Upper lobe of right lung (tissue), 1 donor: ENCODE results near the gene JAG2. TPM values are rescaled to one million over a fixed set of nuclear protein-coding genes. Genes with fewer than 3 reads are reported as not detected.

Experiments used
- ATAC-seq: fragments of 200-7000 bp; cut with Tn5 transposase; one replicate; pipeline ENCODE4 v1.9.1; 2020; ENCODE audit warnings: mild to moderate bottlenecking, moderate library complexity
- DNase-seq: peaks from one replicate; pipeline ENCODE4 v3.0.0-alpha.2; 2020
- H3K27ac ChIP-seq: fragments of 200-600 bp; one replicate; pipeline ENCODE4 v1.8.0; 2022
- H3K27me3 ChIP-seq: fragments of 200-600 bp; one replicate; pipeline ENCODE4 v1.8.0; 2022; ENCODE audit warnings: mild to moderate bottlenecking
- H3K36me3 ChIP-seq: fragments of 200-600 bp; one replicate; pipeline ENCODE4 v1.8.0; 2022
- H3K4me1 ChIP-seq: fragments of 200-600 bp; one replicate; pipeline ENCODE4 v1.8.0; 2022
- H3K4me3 ChIP-seq: fragments of 200-600 bp; one replicate; pipeline ENCODE4 v1.8.0; 2022; ENCODE audit warnings: mild to moderate bottlenecking
- H3K9me3 ChIP-seq: fragments of 200-600 bp; one replicate; pipeline ENCODE4 v1.8.0; 2022
- intact Hi-C: fragments of 100-400 bp; cut with DNase I; formaldehyde crosslinking; loops from one replicate; pipeline ENCODE4 v1.11.0; 2022
- total RNA-seq: library from RNA; stranded (reverse); fragmentation: NEBNext Ultra II Directional; extraction: Animal tissue kit (Norgen Biotek cat#: 25700); gene quantifications from one replicate; pipeline ENCODE4 v1.2.1, GENCODE V29; 2021
- TF ChIP-seq, protein P1 (sequence below): fragments of 200-600 bp; IDR thresholded peaks from one replicate; pipeline ENCODE4 v1.8.0; 2022; ENCODE audit warnings: antibody characterized with exemption
- donor health status: DM: no; HTN: yes; CAD: no; lungs with severe emphysema.

Gene JAG2
- total RNA-seq, 1 donor from 2014 or later = 31.2 TPM

GRCh38 chr14:105176513-105176912 is 7.9 kb upstream of the JAG2 start:
- Histone ChIP-seq H3K27ac (no peak overlapping the region), H3K27me3 (no peaks in the 10 kb centered on the region), H3K4me1 (peaks cover 18% of the 10 kb centered on the region), H3K36me3 (no peaks in the 10 kb centered on the region), H3K4me3 (no peak overlapping the region), H3K9me3 (no peaks in the 10 kb centered on the region)
- intact Hi-C loops = no loop called here
- TF ChIP-seq, protein P1, sequence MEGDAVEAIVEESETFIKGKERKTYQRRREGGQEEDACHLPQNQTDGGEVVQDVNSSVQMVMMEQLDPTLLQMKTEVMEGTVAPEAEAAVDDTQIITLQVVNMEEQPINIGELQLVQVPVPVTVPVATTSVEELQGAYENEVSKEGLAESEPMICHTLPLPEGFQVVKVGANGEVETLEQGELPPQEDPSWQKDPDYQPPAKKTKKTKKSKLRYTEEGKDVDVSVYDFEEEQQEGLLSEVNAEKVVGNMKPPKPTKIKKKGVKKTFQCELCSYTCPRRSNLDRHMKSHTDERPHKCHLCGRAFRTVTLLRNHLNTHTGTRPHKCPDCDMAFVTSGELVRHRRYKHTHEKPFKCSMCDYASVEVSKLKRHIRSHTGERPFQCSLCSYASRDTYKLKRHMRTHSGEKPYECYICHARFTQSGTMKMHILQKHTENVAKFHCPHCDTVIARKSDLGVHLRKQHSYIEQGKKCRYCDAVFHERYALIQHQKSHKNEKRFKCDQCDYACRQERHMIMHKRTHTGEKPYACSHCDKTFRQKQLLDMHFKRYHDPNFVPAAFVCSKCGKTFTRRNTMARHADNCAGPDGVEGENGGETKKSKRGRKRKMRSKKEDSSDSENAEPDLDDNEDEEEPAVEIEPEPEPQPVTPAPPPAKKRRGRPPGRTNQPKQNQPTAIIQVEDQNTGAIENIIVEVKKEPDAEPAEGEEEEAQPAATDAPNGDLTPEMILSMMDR = no peak
- ATAC-seq (no peak), DNase-seq (no peak)

- ATAC-seq (no peak), DNase-seq (no peak)
- H3K27ac ChIP-seq = no peak overlapping the region
- TF ChIP-seq, protein P1 = no peak
- peaks cover 31% of the 10 kb centered on the region for H3K4me1 ChIP-seq
- peaks cover 8% of the 10 kb centered on the region for H3K27me3 ChIP-seq
- H3K36me3 ChIP-seq = no peaks in the 10 kb centered on the region
- no peaks in the 10 kb centered on the region for H3K9me3 ChIP-seq
- no peak overlapping the region for H3K4me3 ChIP-seq
- intact Hi-C loops = no loop called here
Observed at GRCh38 chr14:105173901-105174894, 5.6 kb upstream of the JAG2 start.

- Histone ChIP-seq H3K27me3 (peaks cover 11% of the 10 kb centered on the region), H3K4me1 (peaks cover 31% of the 10 kb centered on the region), H3K9me3 (no peaks in the 10 kb centered on the region), H3K36me3 (no peaks in the 10 kb centered on the region), H3K4me3 (no peak overlapping the region), H3K27ac (no peak overlapping the region)
- TF ChIP-seq, protein P1 = no peak
- intact Hi-C loops = no loop called here
- no peak for DNase-seq
- no peak for ATAC-seq
Observed at GRCh38 chr14:105173145-105173544, 4.6 kb upstream of the JAG2 start.

DNA sequence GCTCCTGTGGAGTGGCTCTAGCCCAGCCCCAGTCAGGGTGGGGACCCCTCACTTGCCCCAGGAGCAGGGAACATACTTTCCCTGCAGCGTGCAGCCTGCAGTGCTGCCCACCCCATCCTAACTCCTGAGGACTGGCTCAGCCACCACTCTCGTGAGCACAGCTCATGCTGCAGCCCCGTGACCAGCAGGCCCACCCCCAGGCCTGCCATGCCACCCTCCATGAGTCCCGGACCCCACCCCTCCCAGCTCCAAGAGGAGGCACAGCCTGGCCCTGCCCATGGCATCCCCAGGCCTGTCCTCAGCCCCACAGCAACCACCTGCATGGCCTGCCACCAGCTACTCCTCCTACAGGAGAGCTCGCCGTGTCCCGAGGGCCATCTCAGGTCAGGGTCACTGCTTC is 3.9 kb upstream of the JAG2 start:
- Histone ChIP-seq H3K36me3 (no peaks in the 10 kb centered on the region), H3K27ac (no peak overlapping the region), H3K4me1 (peaks cover 31% of the 10 kb centered on the region), H3K27me3 (peaks cover 11% of the 10 kb centered on the region), H3K4me3 (no peak overlapping the region), H3K9me3 (no peaks in the 10 kb centered on the region)
- intact Hi-C loops = no loop called here
- ATAC-seq = no peak
- TF ChIP-seq, protein P1 = no peak
- no peak for DNase-seq

DNA sequence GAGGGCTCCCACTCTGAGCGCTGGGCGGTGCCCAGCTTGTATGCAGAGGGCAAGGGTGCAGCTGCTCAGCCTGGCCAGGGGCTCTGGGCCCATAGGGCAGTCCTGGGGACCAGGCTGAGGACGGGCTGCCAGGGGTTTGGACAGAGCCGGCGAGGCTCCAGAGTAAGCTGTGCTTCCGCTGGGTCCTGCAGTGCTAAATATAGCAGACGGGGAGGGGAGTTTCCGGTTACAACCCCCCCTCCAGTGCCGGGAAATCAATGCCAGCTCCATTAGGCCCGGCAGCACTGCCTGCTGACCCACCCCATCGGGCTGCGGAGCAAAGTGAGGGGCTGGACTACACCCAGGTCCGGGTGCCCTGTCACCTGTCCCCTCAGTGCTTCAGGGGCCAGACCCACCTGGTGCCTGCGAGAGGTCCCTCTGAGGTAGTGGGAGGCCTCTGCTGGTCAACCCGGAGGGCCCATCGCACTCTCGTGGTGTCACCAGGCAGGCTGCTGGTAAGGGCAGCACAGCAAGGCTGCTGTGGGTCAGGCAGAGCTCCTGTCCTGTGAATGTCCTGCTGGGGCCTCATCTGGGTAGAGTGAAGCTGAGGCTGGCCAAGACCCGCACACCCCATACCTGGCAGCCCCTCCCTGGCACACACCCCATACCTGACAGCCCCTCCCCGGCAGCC is 2.6 kb upstream of the JAG2 start:
- intact Hi-C loops = no loop called here

More for the DNA sequence above, 2.6 kb upstream of the JAG2 start:
- TF ChIP-seq, protein P1 = no peak
- H3K27me3 ChIP-seq = peaks cover 22% of the 10 kb centered on the region
- H3K4me3 ChIP-seq = no peak overlapping the region
- no peak for DNase-seq
- H3K36me3 ChIP-seq = no peaks in the 10 kb centered on the region
- H3K27ac ChIP-seq = no peak overlapping the region
- peaks cover 31% of the 10 kb centered on the region for H3K4me1 ChIP-seq
- no peaks in the 10 kb centered on the region for H3K9me3 ChIP-seq
- peak; percentile 2 for ATAC-seq
